DMS 273 (cell line): ENCODE data around the gene RPS19BP1.
A peak's percentile ranks its signal among the peaks of the same experiment; 100 is the strongest.
"Not testable (repeated sequence)": the region's sequence is repeated elsewhere in the genome, so short reads cannot be mapped to it uniquely, and the experiment has no call there.

Source experiments
- DNase-seq: peaks from one replicate; lab custom pipeline; 2025; ENCODE audit not compliant: unreplicated experiment; lab: John Stamatoyannopoulos, UW

The RPS19BP1 gene

GRCh38 chr22:39528681-39529486 is 3.7 kb downstream of the RPS19BP1 start:
- peak; percentile 94 for DNase-seq

GRCh38 chr22:39528080-39528661 is 4.4 kb downstream of the RPS19BP1 start:
- DNase-seq = peak; percentile 34

- DNase-seq = peak; percentile 33
Measured at GRCh38 chr22:39527481-39527961, 5.0 kb downstream of the RPS19BP1 start.

- DNase-seq = peak; percentile 54
Measured at GRCh38 chr22:39526736-39527171, 5.8 kb downstream of the RPS19BP1 start.

GRCh38 chr22:39525658-39525975 is 6.9 kb downstream of the RPS19BP1 start:
- peak; percentile 55 for DNase-seq

GRCh38 chr22:39524753-39525657 is 7.5 kb downstream of the RPS19BP1 start:
- DNase-seq = peak; percentile 64

- DNase-seq = peak; percentile 50
Measured at GRCh38 chr22:39524089-39524752, 8.3 kb downstream of the RPS19BP1 start.

GRCh38 chr22:39522567-39523300 is 9.8 kb downstream of the RPS19BP1 start:
- DNase-seq = peak; percentile 85

- not testable (repeated sequence) for DNase-seq
Measured at GRCh38 chr22:39522091-39522490, 10.5 kb downstream of the RPS19BP1 start.

- DNase-seq = not testable (repeated sequence)
Measured at GRCh38 chr22:39521106-39521885, 11.3 kb downstream of the RPS19BP1 start.

GRCh38 chr22:39520226-39521105 is 12.1 kb downstream of the RPS19BP1 start, which contains the start of gene ATF4:
Gene ATF4, plus strand, starts transcription at chr22:39520562. Its CDS starts 884 bp downstream, at chr22:39521446.
- DNase-seq = peak; percentile 96

- DNase-seq = peak; percentile 98
Measured at GRCh38 chr22:39519681-39520225, 12.8 kb downstream of the RPS19BP1 start.

- peak; percentile 83 for DNase-seq
Measured at GRCh38 chr22:39518996-39519680, 13.4 kb downstream of the RPS19BP1 start.

GRCh38 chr22:39518144-39518786 is 14.3 kb downstream of the RPS19BP1 start:
- DNase-seq = peak; percentile 41

- DNase-seq = no peak
Measured at GRCh38 chr22:39517470-39517869, 15.1 kb downstream of the RPS19BP1 start.

- no peak for DNase-seq
Measured at GRCh38 chr22:39515266-39516050, 17.1 kb downstream of the RPS19BP1 start.
